Parathyroid adenoma (tissue), 2 donors: ENCODE data around the gene PTH1R.

Experiments used
- H2AFZ ChIP-seq: fragments of 300-600 bp; sonication (generic); one replicate; pipeline ENCODE4 v1.7.0; 2017; ENCODE audit warnings: antibody characterized with exemption, mild to moderate bottlenecking
- H3K27ac ChIP-seq: fragments of 300-600 bp; sonication (generic); one replicate; pipeline ENCODE4 v1.7.0; 2017
- H3K27me3 ChIP-seq: fragments of 300-600 bp; sonication (generic); one replicate; pipeline ENCODE4 v1.7.0; 2017; ENCODE audit warnings: low read length; ENCODE audit not compliant: control insufficient read depth, insufficient read depth
- H3K36me3 ChIP-seq: fragments of 300-600 bp; sonication (generic); one replicate; pipeline ENCODE4 v1.7.0; 2017; ENCODE audit warnings: low read length; ENCODE audit not compliant: control insufficient read depth, insufficient read depth
- H3K4me1 ChIP-seq: fragments of 300-600 bp; sonication (generic); one replicate; pipeline ENCODE4 v1.7.0; 2017; ENCODE audit warnings: control low read depth
- H3K4me2 ChIP-seq: fragments of 300-600 bp; sonication (generic); one replicate; pipeline ENCODE4 v1.7.0; 2017; ENCODE audit warnings: low read length
- H3K4me3 ChIP-seq: fragments of 300-600 bp; sonication (generic); one replicate; pipeline ENCODE4 v1.7.0; 2017; ENCODE audit warnings: low read depth, low read length
- H3K79me2 ChIP-seq: fragments of 300-600 bp; sonication (generic); one replicate; pipeline ENCODE4 v1.7.0; 2017; ENCODE audit warnings: control low read depth
- H3K9ac ChIP-seq: fragments of 300-600 bp; sonication (generic); one replicate; pipeline ENCODE4 v1.7.0; 2017; ENCODE audit warnings: mild to moderate bottlenecking
- H3K9me3 ChIP-seq: fragments of 300-600 bp; sonication (generic); one replicate; pipeline ENCODE4 v1.7.0; 2017; ENCODE audit warnings: low read length; ENCODE audit not compliant: control insufficient read depth
- CTCF ChIP-seq: fragments of 300-600 bp; sonication (generic); IDR thresholded peaks from one replicate; pipeline ENCODE4 v1.7.0; 2017; ENCODE audit warnings: antibody characterized with exemption, mild to moderate bottlenecking
- donor health status: primary hyperparathyroidism.

PTH1R gene

GRCh38 chr3:46869440-46869839 is 8.1 kb upstream of the PTH1R start:
- Histone ChIP-seq H3K4me3 (no peak overlapping the region), H3K4me1 (peaks cover 12% of the 10 kb centered on the region), H2AFZ (no peak overlapping the region), H3K36me3 (no peaks in the 10 kb centered on the region), H3K79me2 (no peaks in the 10 kb centered on the region), H3K27me3 (no peaks in the 10 kb centered on the region), H3K27ac (no peak overlapping the region), H3K9ac (no peak overlapping the region), H3K4me2 (no peak overlapping the region), H3K9me3 (no peaks in the 10 kb centered on the region)
- TF ChIP-seq CTCF, result no peak

- no peak overlapping the region for H3K9ac ChIP-seq
- no peak overlapping the region for H3K4me2 ChIP-seq
- TF ChIP-seq CTCF, result no peak
- no peaks in the 10 kb centered on the region for H3K36me3 ChIP-seq
- no peaks in the 10 kb centered on the region for H3K9me3 ChIP-seq
- H3K4me1 ChIP-seq, result no peaks in the 10 kb centered on the region
- no peaks in the 10 kb centered on the region for H3K79me2 ChIP-seq
- H3K27ac ChIP-seq, result no peak overlapping the region
- H3K27me3 ChIP-seq, result no peaks in the 10 kb centered on the region
- no peak overlapping the region for H3K4me3 ChIP-seq
- no peak overlapping the region for H2AFZ ChIP-seq
These were observed 6.9 kb upstream of the PTH1R start for GRCh38 chr3:46870651-46871050.

GRCh38 chr3:46871222-46871621 is 6.3 kb upstream of the PTH1R start:
- H3K4me3 ChIP-seq, result no peak overlapping the region
- H3K4me1 ChIP-seq, result no peaks in the 10 kb centered on the region

GRCh38 chr3:46873521-46873920 is 4.0 kb upstream of the PTH1R start:
- Histone ChIP-seq H3K9me3 (no peaks in the 10 kb centered on the region), H3K4me2 (no peak overlapping the region), H3K4me1 (no peaks in the 10 kb centered on the region), H2AFZ (no peak overlapping the region), H3K27me3 (no peaks in the 10 kb centered on the region), H3K9ac (no peak overlapping the region), H3K27ac (no peak overlapping the region), H3K36me3 (no peaks in the 10 kb centered on the region), H3K79me2 (no peaks in the 10 kb centered on the region), H3K4me3 (no peak overlapping the region)
- no peak for TF ChIP-seq CTCF

More at GRCh38 chr3:46871222-46871621, 6.3 kb upstream of the PTH1R start:
- Histone ChIP-seq H3K27ac (no peak overlapping the region), H2AFZ (no peak overlapping the region), H3K27me3 (no peaks in the 10 kb centered on the region), H3K79me2 (no peaks in the 10 kb centered on the region), H3K36me3 (no peaks in the 10 kb centered on the region), H3K4me2 (no peak overlapping the region), H3K9ac (no peak overlapping the region), H3K9me3 (no peaks in the 10 kb centered on the region)
- no peak for TF ChIP-seq CTCF

GRCh38 chr3:46874430-46874829 is 3.1 kb upstream of the PTH1R start:
- Histone ChIP-seq H3K4me2 (no peak overlapping the region), H3K4me1 (no peaks in the 10 kb centered on the region), H3K27ac (no peak overlapping the region), H3K27me3 (no peaks in the 10 kb centered on the region), H3K9ac (no peak overlapping the region), H2AFZ (no peak overlapping the region), H3K9me3 (no peaks in the 10 kb centered on the region), H3K36me3 (no peaks in the 10 kb centered on the region), H3K79me2 (no peaks in the 10 kb centered on the region), H3K4me3 (no peak overlapping the region)
- TF ChIP-seq CTCF, result no peak
